Stomach (tissue), 9 donors: ENCODE data around the gene ADISSP. TPM values are rescaled to one million over a fixed set of nuclear protein-coding genes. Genes with fewer than 3 reads are reported as not detected.

Experiments used
- DNase-seq, 2 donors: peaks; one replicate each; pipeline versions ENCODE4 v3.0.0 to v3.0.0-alpha.2; 2013 to 2019
- H3K27ac ChIP-seq, 5 donors: fragments of 200-600 bp in 4 of 5; sonication (generic) in 4 of 5; one replicate each; pipeline ENCODE4 v1.5.1; 2013 to 2019; ENCODE audit warnings: mild to moderate bottlenecking in 1 of 5, moderate library complexity in 1 of 5
- H3K27me3 ChIP-seq, 3 donors: fragments of 200-600 bp; sonication (generic); one replicate each; pipeline ENCODE4 v1.5.1; 2017 to 2019; ENCODE audit warnings: mixed run types in 1 of 3
- H3K36me3 ChIP-seq, 4 donors: fragments of 200-600 bp; sonication (generic); 1 replicate in 3 of 4; 2 replicates in 1 of 4; pipeline ENCODE4 v1.5.1; 2016 to 2019
- H3K4me1 ChIP-seq, 4 donors: fragments of 200-600 bp; sonication (generic); one replicate each; pipeline ENCODE4 v1.5.1; 2016 to 2019
- H3K4me3 ChIP-seq, 4 donors: fragments of 200-600 bp; sonication (generic) in 3 of 4; one replicate each; pipeline ENCODE4 v1.5.1; 2016 to 2019; ENCODE audit warnings: mild to moderate bottlenecking in 1 of 4
- H3K9me3 ChIP-seq, 4 donors: fragments of 200-600 bp; sonication (generic); one replicate each; pipeline ENCODE4 v1.5.1; 2016 to 2019
- EP300 ChIP-seq: sonication (generic); formaldehyde crosslinking; IDR thresholded peaks from one replicate; pipeline ENCODE4 v1.6.1; 2017; ENCODE audit warnings: antibody characterized with exemption
- POLR2A ChIP-seq, 4 donors: fragments of 450-650 bp; IDR thresholded peaks; one replicate each; pipeline ENCODE4 v1.6.1; 2016; ENCODE audit warnings: antibody characterized with exemption in 4 of 4, control low read depth in 2 of 4, mild to moderate bottlenecking in 1 of 4, moderate library complexity in 1 of 4
- POLR2AphosphoS5 ChIP-seq, 3 donors: sonication (generic); formaldehyde crosslinking; IDR thresholded peaks; one replicate each; pipeline ENCODE4 v1.6.1; 2016; ENCODE audit warnings: antibody characterized with exemption in 3 of 3
- WGBS, 5 donors: extraction: QIAGEN DNeasy Blood & Tissue Kit in 3 of 5; methylation state at CpG; one replicate each; pipeline versions ENCODE4 v1.1.5 to v1.1.7; 2013 to 2018; 5-methylcytosine and 5-hydroxymethylcytosine counted together
- intact Hi-C: fragments of 100-400 bp; cut with DNase I; formaldehyde crosslinking; loops from one replicate; pipeline ENCODE4 v1.15.1; 2023; ENCODE audit warnings: low total_unique reads
- polyA plus RNA-seq, 3 donors: library from polyadenylated mRNA; stranded (reverse); fragments of 200-250 nt; gene quantifications; one replicate each; pipeline ENCODE4 v1.2.3, GENCODE V29; 2013
- total RNA-seq, 5 donors: library from RNA; depleted of rRNA; stranded (reverse); fragments of >200 nt; gene quantifications; one replicate each; pipeline versions ENCODE4 v1.1.0 to v1.2.3, GENCODE V29; 2014 to 2016
- TF ChIP-seq, protein P1 (sequence below), 7 experiments: fragments of 450-650 bp in 4 of 7; fragments of 200-600 bp in 3 of 7; sonication (generic) in 3 of 7; IDR thresholded peaks; one replicate each; pipeline ENCODE4 v1.5.1; 2016 to 2019; ENCODE audit warnings: antibody characterized with exemption in 7 of 7, control low read depth in 2 of 7, mild to moderate bottlenecking in 1 of 7
- donor health status: healthy with polysubstance abuse.
- donor health status: Bipolar disorder and iron deficiency.
- donor health status: healthy.

ADISSP gene
- total and polyA plus RNA-seq, 8 donors: 5.9 to 136 (median 27.4) TPM

GRCh38 chr20:3781153-3781910 is 13.8 kb upstream of the ADISSP start, which contains the start of gene SPEF1:
SPEF1 (minus strand) TSS chr20:3781448; CDS start chr20:3781287, 161 bp downstream.
- TF ChIP-seq POLR2A (IDR thresholded peaks at IDR 0.05): no peak
- TF ChIP-seq, protein P1, sequence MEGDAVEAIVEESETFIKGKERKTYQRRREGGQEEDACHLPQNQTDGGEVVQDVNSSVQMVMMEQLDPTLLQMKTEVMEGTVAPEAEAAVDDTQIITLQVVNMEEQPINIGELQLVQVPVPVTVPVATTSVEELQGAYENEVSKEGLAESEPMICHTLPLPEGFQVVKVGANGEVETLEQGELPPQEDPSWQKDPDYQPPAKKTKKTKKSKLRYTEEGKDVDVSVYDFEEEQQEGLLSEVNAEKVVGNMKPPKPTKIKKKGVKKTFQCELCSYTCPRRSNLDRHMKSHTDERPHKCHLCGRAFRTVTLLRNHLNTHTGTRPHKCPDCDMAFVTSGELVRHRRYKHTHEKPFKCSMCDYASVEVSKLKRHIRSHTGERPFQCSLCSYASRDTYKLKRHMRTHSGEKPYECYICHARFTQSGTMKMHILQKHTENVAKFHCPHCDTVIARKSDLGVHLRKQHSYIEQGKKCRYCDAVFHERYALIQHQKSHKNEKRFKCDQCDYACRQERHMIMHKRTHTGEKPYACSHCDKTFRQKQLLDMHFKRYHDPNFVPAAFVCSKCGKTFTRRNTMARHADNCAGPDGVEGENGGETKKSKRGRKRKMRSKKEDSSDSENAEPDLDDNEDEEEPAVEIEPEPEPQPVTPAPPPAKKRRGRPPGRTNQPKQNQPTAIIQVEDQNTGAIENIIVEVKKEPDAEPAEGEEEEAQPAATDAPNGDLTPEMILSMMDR (IDR thresholded peaks at IDR 0.05): peak in 4 of 7 experiments; percentile 3 to 45 (median 30)
- no peak for TF ChIP-seq EP300
- peak in 2 of 3 donors; percentile 32 to 61 for TF ChIP-seq POLR2AphosphoS5 (IDR thresholded peaks at IDR 0.05)
- 14 to 26% (median 17%) methylated on average over 18 to 28 of the region's 28 CpGs for WGBS, 5 donors
- H3K27me3 ChIP-seq: peaks cover 0 to 17% (median 4%) of the 10 kb centered on the region in 3 donors
- DNase-seq: peak; percentile 76 to 96
- intact Hi-C loops: loop anchor here (5.0 kb wide), 1 partner anchor 71 kb away; no protein-coding TSS in a partner anchor
- H3K27ac ChIP-seq: peak within 1 kb of the TSS in 4 of 5 donors; percentile 0 to 61 (median 48)
- peak within 1 kb of the TSS; percentile 29 to 48 (median 38) for H3K4me3 ChIP-seq
- peaks cover 0 to 25% (median 8%) of the 10 kb centered on the region in 4 donors for H3K36me3 ChIP-seq
- H3K4me1 ChIP-seq: peaks cover 52 to 75% (median 66%) of the 10 kb centered on the region in 4 donors
- H3K9me3 ChIP-seq: no peaks in the 10 kb centered on the region

DNA sequence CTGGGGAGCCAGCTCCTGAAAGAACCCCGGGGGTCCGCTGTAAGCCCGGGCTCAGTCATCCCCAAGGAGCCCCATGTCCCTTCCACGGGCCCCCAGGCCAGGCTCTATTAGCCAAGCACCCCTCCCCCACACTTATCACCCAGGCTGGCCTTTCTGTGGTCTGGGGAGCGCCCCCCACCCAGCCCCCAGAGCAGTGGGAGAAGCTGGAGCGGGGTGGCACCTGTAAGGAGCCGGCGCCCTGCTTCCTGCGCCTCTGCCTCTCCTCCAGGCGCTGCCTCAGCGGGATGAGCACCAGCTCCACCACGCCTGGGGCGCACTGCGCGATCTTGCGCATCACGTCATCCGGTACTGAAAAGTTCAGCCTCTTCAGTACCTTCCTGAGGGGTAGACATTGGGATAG is 11.4 kb upstream of the ADISSP start:
- no peak overlapping the region for H3K27ac ChIP-seq
- 32 to 47% (median 36%) methylated on average over 16 to 18 of the region's 18 CpGs for WGBS, 5 donors

GRCh38 chr20:3777716-3778629 is 10.4 kb upstream of the ADISSP start:
- peak; percentile 62 to 70 for DNase-seq
- 1 to 8% (median 2%) methylated on average over 33 to 70 of the region's 70 CpGs for WGBS, 5 donors
- peak overlapping the region; percentile 47 to 71 (median 60) for H3K4me3 ChIP-seq
- H3K27me3 ChIP-seq: peaks cover 0 to 17% (median 4%) of the 10 kb centered on the region in 3 donors
- H3K36me3 ChIP-seq: peaks cover 0 to 2% (median 0%) of the 10 kb centered on the region in 4 donors
- H3K9me3 ChIP-seq: no peaks in the 10 kb centered on the region
- peaks cover 23 to 43% (median 34%) of the 10 kb centered on the region in 4 donors for H3K4me1 ChIP-seq
- intact Hi-C loops: no loop called here
- peak overlapping the region in 3 of 5 donors; percentile 2 to 50 (median 3) for H3K27ac ChIP-seq
- TF ChIP-seq, protein P1 (IDR thresholded peaks at IDR 0.05): no peak
- no peak for TF ChIP-seq POLR2A (IDR thresholded peaks at IDR 0.05)

More for the DNA sequence above, 11.4 kb upstream of the ADISSP start:
- Histone ChIP-seq H3K4me3 (no peak overlapping the region), H3K27me3 (peaks cover 0 to 17% (median 4%) of the 10 kb centered on the region in 3 donors), H3K36me3 (peaks cover 0 to 12% (median under 1%) of the 10 kb centered on the region in 4 donors), H3K4me1 (peaks cover 31 to 53% (median 44%) of the 10 kb centered on the region in 4 donors), H3K9me3 (no peaks in the 10 kb centered on the region)
- peak in 1 of 2 donors; percentile 16 for DNase-seq
- TF ChIP-seq, protein P1 (IDR thresholded peaks at IDR 0.05): no peak
- TF ChIP-seq POLR2A (IDR thresholded peaks at IDR 0.05) (no peak), EP300 (no peak), POLR2AphosphoS5 (IDR thresholded peaks at IDR 0.05) (no peak)
- intact Hi-C loops: no loop called here

GRCh38 chr20:3777381-3777715 is 9.8 kb upstream of the ADISSP start:
- Histone ChIP-seq H3K4me1 (peaks cover 23 to 37% (median 30%) of the 10 kb centered on the region in 4 donors), H3K9me3 (no peaks in the 10 kb centered on the region), H3K36me3 (no peaks in the 10 kb centered on the region), H3K4me3 (peak overlapping the region; percentile 47 to 71 (median 60)), H3K27me3 (peaks cover 0 to 17% (median 4%) of the 10 kb centered on the region in 3 donors), H3K27ac (peak overlapping the region in 2 of 5 donors; percentile 2 to 50)
- DNase-seq: no peak
- 13 to 82% (median 16%) methylated on average over 2 to 16 of the region's 16 CpGs for WGBS, 5 donors
- intact Hi-C loops: no loop called here
- TF ChIP-seq POLR2A (IDR thresholded peaks at IDR 0.05) (no peak), EP300 (no peak)
